AG09309 (cell line): ENCODE results near the gene KANK4.

Experiments used
- DNase-seq: peaks from one replicate; pipeline ENCODE4 v3.0.0-alpha.2; 2010; ENCODE audit warnings: low read depth
- H3K4me3 ChIP-seq: 2 replicates; pipeline ENCODE4 v1.5.1; 2011; ENCODE audit warnings: mild to moderate bottlenecking, low read depth, low read length, moderate library complexity; ENCODE audit not compliant: control insufficient read depth
- CTCF ChIP-seq: IDR thresholded peaks from 2 replicates; pipeline ENCODE4 v1.5.1; 2011; ENCODE audit warnings: mild to moderate bottlenecking, low read depth, low read length, inconsistent platforms; ENCODE audit not compliant: insufficient read depth, control insufficient read depth; ENCODE audit errors: missing control alignments

The KANK4 gene

GRCh38 chr1:62352387-62352786 lies 33.2 kb upstream of the KANK4 start:
- no peak for TF ChIP-seq CTCF
- H3K4me3 ChIP-seq: no peak overlapping the region
- no peak for DNase-seq

GRCh38 chr1:62349470-62350233 lies 30.4 kb upstream of the KANK4 start:
- DNase-seq: no peak
- no peak for TF ChIP-seq CTCF
- H3K4me3 ChIP-seq: no peak overlapping the region

GRCh38 chr1:62346886-62347285 lies 27.7 kb upstream of the KANK4 start:
- no peak overlapping the region for H3K4me3 ChIP-seq
- no peak for DNase-seq
- no peak for TF ChIP-seq CTCF

- DNase-seq: no peak
- TF ChIP-seq CTCF: no peak
- no peak overlapping the region for H3K4me3 ChIP-seq
Observed at GRCh38 chr1:62343911-62344310, 24.7 kb upstream of the KANK4 start.

GRCh38 chr1:62342270-62342669 lies 23.0 kb upstream of the KANK4 start:
- no peak for TF ChIP-seq CTCF
- no peak for DNase-seq
- H3K4me3 ChIP-seq: no peak overlapping the region

- no peak for DNase-seq
- no peak overlapping the region for H3K4me3 ChIP-seq
- no peak for TF ChIP-seq CTCF
Observed at GRCh38 chr1:62341615-62342014, 22.4 kb upstream of the KANK4 start.
